ENCODE data around the gene SPOUT1. TPM values are rescaled to one million over a fixed set of nuclear protein-coding genes. Genes with fewer than 3 reads are reported as not detected.

The SPOUT1 gene
- total RNA-seq, 4 donors from 2014 or later: 9.6 to 26.0 (median 21.1) TPM

DNA sequence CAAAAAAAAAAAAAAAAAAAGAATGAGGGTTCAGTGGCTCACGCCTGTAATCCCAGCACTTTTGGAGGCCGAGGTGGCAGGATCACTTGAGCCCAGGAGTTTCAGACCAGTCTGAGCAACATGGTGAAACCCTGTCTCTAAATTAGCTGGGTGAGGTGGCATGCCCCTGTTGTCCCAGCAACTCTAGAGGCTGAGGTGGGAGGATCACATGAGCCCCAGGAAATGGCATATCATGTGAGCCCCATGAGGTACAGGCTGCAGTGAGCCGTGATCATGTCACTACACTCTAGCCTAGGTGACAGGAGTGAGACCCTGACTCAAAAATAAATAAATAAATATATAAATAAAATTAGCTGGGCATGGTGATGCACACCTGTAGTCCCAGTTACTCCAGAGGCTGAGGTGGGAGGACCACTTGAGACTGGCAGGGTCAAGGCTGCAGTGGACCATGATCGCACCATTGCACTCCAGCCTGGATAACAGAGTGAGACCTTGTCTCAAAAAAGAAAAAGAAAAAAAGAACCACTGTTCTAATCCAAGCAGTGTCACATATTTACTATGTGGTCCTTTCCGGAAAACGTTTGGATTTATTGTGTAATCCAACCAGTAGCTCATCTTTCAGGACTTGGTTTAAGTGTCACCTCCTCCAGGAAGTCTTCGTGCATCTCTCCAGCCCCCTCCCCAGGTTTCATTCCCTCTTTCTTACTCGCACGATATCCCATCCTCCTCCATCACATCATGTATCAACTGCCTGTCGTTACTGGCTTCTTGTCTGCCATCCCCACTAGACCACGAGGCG is 12.3 kb upstream of the SPOUT1 start:
- Histone ChIP-seq H3K9me3 (no peaks in the 10 kb centered on the region), H3K4me3 (no peak overlapping the region), H3K27ac (no peak overlapping the region), H3K27me3 (no peaks in the 10 kb centered on the region), H3K36me3 (peaks cover 0 to 33% of the 10 kb centered on the region in 2 donors), H3K4me1 (no peaks in the 10 kb centered on the region)
- ATAC-seq: no peak
- WGBS, 2 donors (ENCODE audit: low coverage in 1 of 2): 75 to 89% methylated on average over 4 to 11 of the region's 12 CpGs
- no peak for TF ChIP-seq POLR2A (IDR thresholded peaks at IDR 0.05)

DNA sequence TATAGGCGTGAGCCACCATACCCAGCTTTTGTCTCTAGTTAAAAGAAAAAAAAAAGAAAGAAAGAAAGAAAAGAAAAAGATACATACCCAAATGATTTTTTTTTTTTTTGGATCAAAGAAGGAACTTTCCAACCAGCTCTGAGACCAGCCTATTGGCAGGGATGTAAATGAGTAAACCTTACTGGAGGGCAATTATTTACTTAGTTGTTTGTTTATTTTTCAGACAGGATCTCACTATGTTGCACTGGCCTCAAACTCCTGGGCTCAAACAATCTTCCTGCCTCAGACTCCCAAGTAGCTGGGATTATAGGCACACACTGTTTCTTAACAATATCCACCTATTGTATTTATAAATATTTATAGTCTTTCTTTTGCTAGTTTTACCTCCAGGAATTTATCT is 10.9 kb upstream of the SPOUT1 start:
- Histone ChIP-seq H3K4me3 (no peak overlapping the region), H3K9me3 (no peaks in the 10 kb centered on the region), H3K4me1 (no peaks in the 10 kb centered on the region), H3K36me3 (peaks cover 0 to 43% of the 10 kb centered on the region in 2 donors), H3K27ac (no peak overlapping the region), H3K27me3 (no peaks in the 10 kb centered on the region)
- 100% methylated on average over 1 of the region's 1 CpG; no CpG with 5 or more reads in 1 of the 2 donors for WGBS, 2 donors (ENCODE audit: low coverage in 1 of 2)
- ATAC-seq: no peak
- no peak for TF ChIP-seq POLR2A (IDR thresholded peaks at IDR 0.05)
- TF ChIP-seq POLR2AphosphoS5 (IDR thresholded peaks at IDR 0.05): no peak
- TF ChIP-seq, protein P1, sequence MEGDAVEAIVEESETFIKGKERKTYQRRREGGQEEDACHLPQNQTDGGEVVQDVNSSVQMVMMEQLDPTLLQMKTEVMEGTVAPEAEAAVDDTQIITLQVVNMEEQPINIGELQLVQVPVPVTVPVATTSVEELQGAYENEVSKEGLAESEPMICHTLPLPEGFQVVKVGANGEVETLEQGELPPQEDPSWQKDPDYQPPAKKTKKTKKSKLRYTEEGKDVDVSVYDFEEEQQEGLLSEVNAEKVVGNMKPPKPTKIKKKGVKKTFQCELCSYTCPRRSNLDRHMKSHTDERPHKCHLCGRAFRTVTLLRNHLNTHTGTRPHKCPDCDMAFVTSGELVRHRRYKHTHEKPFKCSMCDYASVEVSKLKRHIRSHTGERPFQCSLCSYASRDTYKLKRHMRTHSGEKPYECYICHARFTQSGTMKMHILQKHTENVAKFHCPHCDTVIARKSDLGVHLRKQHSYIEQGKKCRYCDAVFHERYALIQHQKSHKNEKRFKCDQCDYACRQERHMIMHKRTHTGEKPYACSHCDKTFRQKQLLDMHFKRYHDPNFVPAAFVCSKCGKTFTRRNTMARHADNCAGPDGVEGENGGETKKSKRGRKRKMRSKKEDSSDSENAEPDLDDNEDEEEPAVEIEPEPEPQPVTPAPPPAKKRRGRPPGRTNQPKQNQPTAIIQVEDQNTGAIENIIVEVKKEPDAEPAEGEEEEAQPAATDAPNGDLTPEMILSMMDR (IDR thresholded peaks at IDR 0.05): no peak
- no peak for TF ChIP-seq EP300 (IDR thresholded peaks at IDR 0.05)

DNA sequence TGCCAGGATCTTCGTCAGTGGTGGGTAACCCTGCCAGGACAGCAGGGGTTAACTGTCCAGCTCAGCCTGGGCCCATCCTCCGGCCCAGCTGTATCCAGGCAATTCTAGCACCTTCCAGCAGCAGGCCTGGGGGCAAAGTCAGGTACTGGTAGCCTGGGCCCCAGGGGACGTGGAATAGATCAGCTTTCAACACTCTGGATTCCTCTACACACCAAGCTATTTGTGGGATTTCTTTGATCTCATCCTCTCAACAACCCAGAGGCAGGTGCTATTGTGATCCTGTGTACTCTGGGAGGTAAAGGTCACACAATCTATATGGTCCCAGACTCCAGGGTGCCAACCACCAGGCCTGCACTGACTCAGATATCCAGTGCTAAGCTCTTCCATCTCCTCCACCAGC is 8.7 kb upstream of the SPOUT1 start:
- Histone ChIP-seq H3K27me3 (no peaks in the 10 kb centered on the region), H3K4me3 (no peak overlapping the region), H3K27ac (no peak overlapping the region), H3K4me1 (no peaks in the 10 kb centered on the region), H3K36me3 (peaks cover 0 to 57% of the 10 kb centered on the region in 2 donors), H3K9me3 (no peaks in the 10 kb centered on the region)
- WGBS, 2 donors (ENCODE audit: low coverage in 1 of 2): 81% methylated on average over 3 of the region's 3 CpGs; no CpG with 5 or more reads in 1 of the 2 donors
- TF ChIP-seq EP300 (IDR thresholded peaks at IDR 0.05) (no peak), POLR2AphosphoS5 (IDR thresholded peaks at IDR 0.05) (no peak), POLR2A (IDR thresholded peaks at IDR 0.05) (no peak)
- TF ChIP-seq, protein P1 (IDR thresholded peaks at IDR 0.05): no peak
- ATAC-seq: no peak

DNA sequence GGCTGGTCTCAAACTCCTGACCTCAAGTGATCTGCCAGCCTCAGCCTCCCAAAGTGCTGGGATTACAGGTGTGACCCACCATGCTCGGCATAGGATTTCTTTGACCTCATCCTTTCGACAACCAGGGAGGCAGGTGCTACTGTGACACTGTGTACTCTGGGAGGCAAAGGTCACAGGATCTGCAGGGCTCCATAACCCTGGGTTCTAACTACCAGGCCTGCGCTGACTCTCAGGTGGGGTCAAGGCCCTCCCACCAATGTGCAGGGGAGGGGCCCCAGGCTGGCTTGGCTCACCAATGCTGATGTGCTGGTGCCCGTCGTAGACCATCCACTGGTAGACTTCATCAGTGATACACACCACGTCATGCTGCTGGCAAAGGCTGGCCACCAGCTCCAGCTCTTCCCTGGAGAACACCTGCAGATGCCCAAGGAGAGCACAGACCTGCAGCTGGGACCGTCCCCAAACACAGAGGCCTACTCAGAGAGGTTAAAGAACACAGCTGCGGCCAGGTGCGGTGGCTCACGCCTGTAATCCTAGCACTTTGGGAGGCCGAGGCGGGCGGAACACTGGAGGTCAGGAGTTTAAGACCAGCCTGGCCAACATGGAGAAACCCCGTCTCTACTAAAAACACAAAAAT is 7.0 kb upstream of the SPOUT1 start:
- H3K4me1 ChIP-seq: no peaks in the 10 kb centered on the region
- ATAC-seq: no peak
- no peaks in the 10 kb centered on the region for H3K27me3 ChIP-seq
- no peak for TF ChIP-seq EP300 (IDR thresholded peaks at IDR 0.05)
- no peak overlapping the region for H3K4me3 ChIP-seq
- H3K36me3 ChIP-seq: peaks cover 0 to 49% of the 10 kb centered on the region in 2 donors
- H3K9me3 ChIP-seq: no peaks in the 10 kb centered on the region
- 100% methylated on average over 1 of the region's 14 CpGs; no CpG with 5 or more reads in 1 of the 2 donors for WGBS, 2 donors (ENCODE audit: low coverage in 1 of 2)
- H3K27ac ChIP-seq: no peak overlapping the region

DNA sequence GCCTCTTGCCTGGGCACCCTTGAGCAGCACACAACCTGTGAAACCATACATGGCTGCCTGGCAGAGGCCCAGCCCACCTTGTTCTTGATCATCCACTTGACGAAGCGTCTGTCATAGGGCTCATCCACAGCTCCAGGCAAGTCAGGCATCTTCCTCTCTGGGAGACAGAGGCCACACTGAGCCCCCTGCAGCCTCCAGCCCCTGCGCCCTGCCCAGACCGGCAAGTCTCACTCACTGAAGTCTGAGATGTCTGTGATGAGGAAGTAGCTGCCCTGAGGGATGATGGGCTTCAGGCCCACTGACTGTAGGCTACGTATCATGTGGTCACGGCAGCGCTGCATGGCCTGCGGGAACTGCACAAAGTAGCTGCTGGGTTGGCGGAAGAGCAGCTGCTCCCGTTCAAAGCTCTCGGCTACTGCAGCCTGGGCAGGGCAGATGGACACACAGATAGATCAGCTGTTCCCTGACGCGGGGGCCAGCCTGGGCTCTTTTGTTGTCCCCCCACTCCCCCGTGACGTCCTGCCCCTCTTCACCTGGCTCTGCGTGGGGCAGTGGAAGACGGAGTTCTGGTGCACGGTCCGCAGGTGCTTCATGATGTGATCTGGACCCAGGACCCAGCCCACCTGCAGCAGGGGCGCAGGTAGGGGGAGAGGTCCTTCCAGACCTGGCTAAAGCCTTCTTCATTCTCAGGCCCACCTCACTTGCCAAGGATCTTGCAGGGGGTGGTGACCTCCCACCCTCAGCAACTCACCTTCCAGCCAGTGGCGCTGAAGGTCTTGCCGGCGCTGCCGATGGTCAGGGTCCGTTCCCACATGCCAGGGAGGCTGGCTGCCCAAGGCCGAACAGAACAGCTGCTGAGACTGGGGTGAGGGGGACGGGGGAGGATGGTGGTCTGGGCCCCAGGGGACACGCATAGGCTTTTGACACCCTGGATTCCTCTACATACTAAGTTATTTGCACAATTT is 5.9 kb upstream of the SPOUT1 start:
- no peaks in the 10 kb centered on the region for H3K4me1 ChIP-seq
- H3K4me3 ChIP-seq: no peak overlapping the region
- 60 to 94% methylated on average over 1 to 5 of the region's 28 CpGs for WGBS, 2 donors (ENCODE audit: low coverage in 1 of 2)
- ATAC-seq: no peak
- H3K9me3 ChIP-seq: no peaks in the 10 kb centered on the region
- TF ChIP-seq POLR2AphosphoS5 (IDR thresholded peaks at IDR 0.05): no peak
- TF ChIP-seq, protein P1 (IDR thresholded peaks at IDR 0.05): no peak
- no peak for TF ChIP-seq EP300 (IDR thresholded peaks at IDR 0.05)
- no peak for TF ChIP-seq POLR2A (IDR thresholded peaks at IDR 0.05)
- peaks cover 0 to 49% of the 10 kb centered on the region in 2 donors for H3K36me3 ChIP-seq
- H3K27me3 ChIP-seq: no peaks in the 10 kb centered on the region
- no peak overlapping the region for H3K27ac ChIP-seq

Measured in gastroesophageal sphincter (tissue), 4 donors.